ENCODE measurements around the gene CEP85. TPM values are rescaled to one million over a fixed set of nuclear protein-coding genes. Genes with fewer than 3 reads are reported as not detected.
A peak's percentile ranks its signal among the peaks of the same experiment; 100 is the strongest.
"Not testable (repeated sequence)": the region's sequence is repeated elsewhere in the genome, so short reads cannot be mapped to it uniquely, and the experiment has no call there.

The CEP85 gene
- total and polyA plus RNA-seq, 9 of the 15 experiments (the other 6 are each of a cell fraction or from before 2014, with no cell fraction given): 42.1 to 140 (median 92.6) TPM

- TF ChIP-seq BCOR (IDR thresholded peaks at IDR 0.05) (peak; percentile 43; the same call in 1 of the 2 replicates), ZNF24 (IDR thresholded peaks at IDR 0.05) (peak; percentile 48; the same call in 1 of the 2 replicates), FOXA3 (CRISPR knock-in tag; conservative IDR thresholded peaks at IDR 0.05 in 1 of 2, IDR thresholded peaks at IDR 0.05 in 1 of 2) (peak; percentile 11 to 84; a peak in 2 of 4 replicates), ZNF639 (CRISPR knock-in tag; conservative IDR thresholded peaks at IDR 0.05 in 1 of 2, IDR thresholded peaks at IDR 0.05 in 1 of 2) (peak in 1 of 2 experiments; percentile 48; a peak in 1 of 4 replicates), E2F6 (IDR thresholded peaks at IDR 0.05; ENCODE audit: borderline replicate concordance in 1 of 2, extremely low read depth in 1 of 2, insufficient read depth in 1 of 2, insufficient read length in 1 of 2, low read depth in 1 of 2, low read length in 1 of 2, poor library complexity in 1 of 2, severe bottlenecking in 1 of 2) (peak; percentile 76 to 81), HOMEZ (CRISPR knock-in tag; IDR thresholded peaks at IDR 0.05) (0 out of 2 replicates have a peak, but pooled peaks have one; percentile 27), LCOR (CRISPR knock-in tag; IDR thresholded peaks at IDR 0.05) (peak; percentile 64; the same call in 1 of the 2 replicates), ZNF395 (CRISPR knock-in tag; IDR thresholded peaks at IDR 0.05) (peak; percentile 56), DPF2 (IDR thresholded peaks at IDR 0.05) (peak; percentile 86), ZNF766 (CRISPR knock-in tag; conservative IDR thresholded peaks at IDR 0.05) (peak; percentile 74; the same call in 1 of the 2 replicates), EP400 (IDR thresholded peaks at IDR 0.05) (peak; percentile 48; the same call in 1 of the 2 replicates), SMARCA4 (IDR thresholded peaks at IDR 0.05) (peak; percentile 86), NBN (IDR thresholded peaks at IDR 0.05; ENCODE audit: low read depth) (peak; percentile 57; the same call in 1 of the 2 replicates), BACH1 (tag; IDR thresholded peaks at IDR 0.05) (peak; percentile 76), CTBP1 (IDR thresholded peaks at IDR 0.05; ENCODE audit: borderline replicate concordance) (peak; percentile 74; the same call in 1 of the 2 replicates), ELF1 (tag; IDR thresholded peaks at IDR 0.05) (0 out of 2 replicates have a peak, but pooled peaks have one; percentile 20), SPI1 (IDR thresholded peaks at IDR 0.05; ENCODE audit: borderline replicate concordance, low read depth, low read length) (peak; percentile 78), POLR2A (conservative IDR thresholded peaks at IDR 0.05) (peak; percentile 36; the same call in 1 of the 2 replicates), ETV6 (IDR thresholded peaks at IDR 0.05; ENCODE audit: borderline replicate concordance in 1 of 2, low read depth in 2 of 2, low read length in 1 of 2) (0 out of 4 replicates have a peak, but pooled peaks of 1 of the 2 experiments have one; percentile 38), DMBX1 (CRISPR knock-in tag; IDR thresholded peaks at IDR 0.05; ENCODE audit: borderline replicate concordance) (peak; percentile 73)
- not testable (repeated sequence) for TF ChIP-seq ETV6 (CRISPR knock-in tag; IDR thresholded peaks at IDR 0.05; ENCODE audit: borderline replicate concordance)
Measured at GRCh38 chr1:26307966-26308899, 74.2 kb downstream of the CEP85 start (continued).

Measured in K562 (cell line).